ENCODE measurements around the gene TTC13. TPM values are rescaled to one million over a fixed set of nuclear protein-coding genes. Genes with fewer than 3 reads are reported as not detected.

Gene TTC13
- total and polyA plus RNA-seq, 10 of the 15 experiments (the other 5 are each of a cell fraction or from before 2014, with no cell fraction given), result 5.8 to 30.8 (median 18.5) TPM

DNA sequence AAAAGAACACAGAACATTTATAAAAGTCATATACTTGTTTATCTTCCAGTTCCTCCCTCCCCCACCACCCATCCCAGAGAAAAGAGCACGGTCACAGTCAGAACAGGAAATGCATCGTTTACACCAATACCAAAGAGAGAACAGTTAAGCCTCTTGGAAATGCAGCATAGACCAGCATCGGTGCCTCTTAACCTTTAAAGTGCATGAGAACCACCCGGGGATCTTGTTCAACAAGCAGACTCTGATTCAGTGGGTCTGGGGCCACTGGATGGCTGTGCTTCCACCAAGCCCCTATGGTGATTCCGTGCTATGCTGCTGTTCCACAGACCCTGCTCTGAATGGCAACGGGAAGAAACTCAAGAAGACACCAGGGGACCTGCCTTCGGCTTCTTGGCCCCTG, 42.2 kb upstream of the TTC13 start:
- DNase-seq (ENCODE audit: low read depth, low spot score) (no peak), FAIRE-seq (no peak), ATAC-seq (no peak)
- Histone ChIP-seq H3K27ac (ENCODE audit: control insufficient read depth, insufficient read depth) (no peak overlapping the region), H3K79me2 (ENCODE audit: control insufficient read depth, insufficient read depth, low read length) (no peaks in the 10 kb centered on the region), H3K36me3 (ENCODE audit: control insufficient read depth in 2 of 2, insufficient read depth in 2 of 2, low read length in 1 of 2) (no peaks in the 10 kb centered on the region), H3K4me3 (no peak overlapping the region), H3K9me3 (replicated peaks; ENCODE audit: control insufficient read depth, insufficient read depth, low read length) (no peaks in the 10 kb centered on the region), H3K9ac (ENCODE audit: control insufficient read depth, insufficient read depth, low read length) (no peak overlapping the region), H2AFZ (ENCODE audit: control insufficient read depth, low read depth, low read length) (no peak overlapping the region; the same call in 1 of the 2 replicates), H3K4me1 (ENCODE audit: control insufficient read depth, insufficient read depth, low read length) (no peaks in the 10 kb centered on the region), H4K20me1 (ENCODE audit: control insufficient read depth, insufficient read depth) (no peaks in the 10 kb centered on the region), H3K4me2 (ENCODE audit: control insufficient read depth, insufficient read depth) (no peak overlapping the region), H3K27me3 (replicated peaks in 1 of 2; ENCODE audit: control insufficient read depth in 2 of 2, insufficient read depth in 2 of 2, low read length in 1 of 2) (no peaks in the 10 kb centered on the region)
- ChIA-PET RAD21 (ENCODE audit: unreplicated experiment) (no interaction called here), CTCF (no interaction called here), POLR2A (no interaction called here), SMC1A (ENCODE audit: uncharacterized antibody, unreplicated experiment) (no interaction called here)
- intact Hi-C loops (cut with micrococcal nuclease; ENCODE audit: unreplicated experiment), result no loop called here
- in situ Hi-C loops (cut with MboI), result no loop called here
- no peak for TF ChIP-seq MYB (IDR thresholded peaks at IDR 0.05; ENCODE audit: borderline replicate concordance, low read depth, low read length)
- TF ChIP-seq, protein P1, sequence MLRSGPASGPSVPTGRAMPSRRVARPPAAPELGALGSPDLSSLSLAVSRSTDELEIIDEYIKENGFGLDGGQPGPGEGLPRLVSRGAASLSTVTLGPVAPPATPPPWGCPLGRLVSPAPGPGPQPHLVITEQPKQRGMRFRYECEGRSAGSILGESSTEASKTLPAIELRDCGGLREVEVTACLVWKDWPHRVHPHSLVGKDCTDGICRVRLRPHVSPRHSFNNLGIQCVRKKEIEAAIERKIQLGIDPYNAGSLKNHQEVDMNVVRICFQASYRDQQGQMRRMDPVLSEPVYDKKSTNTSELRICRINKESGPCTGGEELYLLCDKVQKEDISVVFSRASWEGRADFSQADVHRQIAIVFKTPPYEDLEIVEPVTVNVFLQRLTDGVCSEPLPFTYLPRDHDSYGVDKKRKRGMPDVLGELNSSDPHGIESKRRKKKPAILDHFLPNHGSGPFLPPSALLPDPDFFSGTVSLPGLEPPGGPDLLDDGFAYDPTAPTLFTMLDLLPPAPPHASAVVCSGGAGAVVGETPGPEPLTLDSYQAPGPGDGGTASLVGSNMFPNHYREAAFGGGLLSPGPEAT (IDR thresholded peaks at IDR 0.05; ENCODE audit: low read depth), result no peak
- no peak for TF ChIP-seq NR2F1 (conservative IDR thresholded peaks at IDR 0.05)
- no peak for TF ChIP-seq ETV6 (conservative IDR thresholded peaks at IDR 0.05 in 1 of 2, IDR thresholded peaks at IDR 0.05 in 1 of 2; ENCODE audit: borderline replicate concordance in 1 of 2, low read depth in 1 of 2)
- TF ChIP-seq NFYB (IDR thresholded peaks at IDR 0.05; ENCODE audit: insufficient read depth, low read depth, low read length), result no peak
- no peak for TF ChIP-seq WRNIP1 (IDR thresholded peaks at IDR 0.05; ENCODE audit: borderline replicate concordance, low read depth, low read length)
- no peak for TF ChIP-seq ZNF274 (IDR thresholded peaks at IDR 0.05; ENCODE audit: insufficient read depth, insufficient read length)
- TF ChIP-seq, protein P2, sequence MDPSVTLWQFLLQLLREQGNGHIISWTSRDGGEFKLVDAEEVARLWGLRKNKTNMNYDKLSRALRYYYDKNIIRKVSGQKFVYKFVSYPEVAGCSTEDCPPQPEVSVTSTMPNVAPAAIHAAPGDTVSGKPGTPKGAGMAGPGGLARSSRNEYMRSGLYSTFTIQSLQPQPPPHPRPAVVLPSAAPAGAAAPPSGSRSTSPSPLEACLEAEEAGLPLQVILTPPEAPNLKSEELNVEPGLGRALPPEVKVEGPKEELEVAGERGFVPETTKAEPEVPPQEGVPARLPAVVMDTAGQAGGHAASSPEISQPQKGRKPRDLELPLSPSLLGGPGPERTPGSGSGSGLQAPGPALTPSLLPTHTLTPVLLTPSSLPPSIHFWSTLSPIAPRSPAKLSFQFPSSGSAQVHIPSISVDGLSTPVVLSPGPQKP (IDR thresholded peaks at IDR 0.05; ENCODE audit: low read depth, low read length), result no peak
- TF ChIP-seq SIX5 (IDR thresholded peaks at IDR 0.05; ENCODE audit: low read depth, low read length, severe bottlenecking), result no peak
- TF ChIP-seq CBFB (IDR thresholded peaks at IDR 0.05; ENCODE audit: low read depth), result no peak
- no peak for TF ChIP-seq YY1 (IDR thresholded peaks at IDR 0.05; ENCODE audit: low read depth, low read length)
- TF ChIP-seq, protein P3, sequence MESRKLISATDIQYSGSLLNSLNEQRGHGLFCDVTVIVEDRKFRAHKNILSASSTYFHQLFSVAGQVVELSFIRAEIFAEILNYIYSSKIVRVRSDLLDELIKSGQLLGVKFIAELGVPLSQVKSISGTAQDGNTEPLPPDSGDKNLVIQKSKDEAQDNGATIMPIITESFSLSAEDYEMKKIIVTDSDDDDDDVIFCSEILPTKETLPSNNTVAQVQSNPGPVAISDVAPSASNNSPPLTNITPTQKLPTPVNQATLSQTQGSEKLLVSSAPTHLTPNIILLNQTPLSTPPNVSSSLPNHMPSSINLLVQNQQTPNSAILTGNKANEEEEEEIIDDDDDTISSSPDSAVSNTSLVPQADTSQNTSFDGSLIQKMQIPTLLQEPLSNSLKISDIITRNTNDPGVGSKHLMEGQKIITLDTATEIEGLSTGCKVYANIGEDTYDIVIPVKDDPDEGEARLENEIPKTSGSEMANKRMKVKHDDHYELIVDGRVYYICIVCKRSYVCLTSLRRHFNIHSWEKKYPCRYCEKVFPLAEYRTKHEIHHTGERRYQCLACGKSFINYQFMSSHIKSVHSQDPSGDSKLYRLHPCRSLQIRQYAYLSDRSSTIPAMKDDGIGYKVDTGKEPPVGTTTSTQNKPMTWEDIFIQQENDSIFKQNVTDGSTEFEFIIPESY (IDR thresholded peaks at IDR 0.05), result no peak
- no peak for TF ChIP-seq CREM (IDR thresholded peaks at IDR 0.05; ENCODE audit: low read depth)
- TF ChIP-seq CHD1 (IDR thresholded peaks at IDR 0.05; ENCODE audit: low read depth, low read length), result no peak
- TF ChIP-seq, protein P4, sequence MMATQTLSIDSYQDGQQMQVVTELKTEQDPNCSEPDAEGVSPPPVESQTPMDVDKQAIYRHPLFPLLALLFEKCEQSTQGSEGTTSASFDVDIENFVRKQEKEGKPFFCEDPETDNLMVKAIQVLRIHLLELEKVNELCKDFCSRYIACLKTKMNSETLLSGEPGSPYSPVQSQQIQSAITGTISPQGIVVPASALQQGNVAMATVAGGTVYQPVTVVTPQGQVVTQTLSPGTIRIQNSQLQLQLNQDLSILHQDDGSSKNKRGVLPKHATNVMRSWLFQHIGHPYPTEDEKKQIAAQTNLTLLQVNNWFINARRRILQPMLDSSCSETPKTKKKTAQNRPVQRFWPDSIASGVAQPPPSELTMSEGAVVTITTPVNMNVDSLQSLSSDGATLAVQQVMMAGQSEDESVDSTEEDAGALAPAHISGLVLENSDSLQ (IDR thresholded peaks at IDR 0.05), result no peak
- no peak for TF ChIP-seq IKZF2 (IDR thresholded peaks at IDR 0.05)
- BruUV-seq (replicated peaks), result no TSS peak
- WGBS (ENCODE audit: insufficient coverage, insufficient replicate concordance, low lambda C conversion rate, missing lambda C conversion rate), result 52% methylated on average over 7 of the region's 7 CpGs

Measured in GM12878 (cell line).